Panc1 (cell line): ENCODE data around the gene APCDD1. TPM values are rescaled to one million over a fixed set of nuclear protein-coding genes. Genes with fewer than 3 reads are reported as not detected.
"Not testable (repeated sequence)": the region's sequence is repeated elsewhere in the genome, so short reads cannot be mapped to it uniquely, and the experiment has no call there.

Source experiments
- ATAC-seq: fragments of 200-7000 bp; cut with Tn5 transposase; 2 replicates; pipeline ENCODE4 v1.9.1; 2020; ENCODE audit warnings: mild to moderate bottlenecking, moderate library complexity
- BruUV-seq: library from RNA; stranded (reverse); fragments of 400-500 nt; replicated peaks from 2 replicates; lab custom pipeline; 2021; lab: Mats Ljungman, UMichigan
- CTCF ChIA-PET: fragments of 300-600 bp; sonication (Branson Sonifier 250); formaldehyde crosslinking; loops from one replicate; lab custom pipeline; 2022; ENCODE audit warnings: antibody characterized with exemption; lab: Charles Lee
- POLR2A ChIA-PET: fragments of 300-600 bp; sonication (Branson Sonifier 250); formaldehyde crosslinking; loops from one replicate; lab custom pipeline; 2022; ENCODE audit warnings: antibody characterized with exemption; lab: Charles Lee
- DNase-seq: peaks from one replicate; pipeline ENCODE4 v3.0.0-alpha.2; 2010; ENCODE audit warnings: low read depth, low spot score
- H3K27ac ChIP-seq: 2 replicates; pipeline ENCODE4 v1.5.1; 2011; ENCODE audit warnings: mild to moderate bottlenecking, low read length, inconsistent platforms
- H3K27me3 ChIP-seq: fragments of 200-500 bp; sonication (Bioruptor generic); 2 replicates; pipeline ENCODE4 v1.6.0; 2014; ENCODE audit warnings: low read length, inconsistent platforms; ENCODE audit not compliant: control insufficient read depth, insufficient read depth
- H3K36me3 ChIP-seq: fragments of 200-500 bp; sonication (Bioruptor generic); 2 replicates; pipeline ENCODE4 v1.5.1; 2014; ENCODE audit warnings: inconsistent platforms, mild to moderate bottlenecking, low read length, moderate library complexity; ENCODE audit not compliant: control insufficient read depth, insufficient read depth
- H3K4me1 ChIP-seq: 2 replicates; pipeline ENCODE4 v1.5.1; 2011; ENCODE audit warnings: inconsistent platforms, mild to moderate bottlenecking, low read length, moderate library complexity; ENCODE audit not compliant: control insufficient read depth, insufficient read depth
- H3K4me3 ChIP-seq, 2 experiments: 2 replicates each; pipeline ENCODE4 v1.5.1; 2011 to 2012; ENCODE audit warnings: low read depth in 2 of 2, low read length in 2 of 2, mild to moderate bottlenecking in 2 of 2, inconsistent platforms in 1 of 2, moderate library complexity in 1 of 2
- H3K9me3 ChIP-seq: fragments of 200-500 bp; sonication (Bioruptor generic); 2 replicates; pipeline ENCODE4 v1.5.1; 2014; ENCODE audit warnings: low read depth, mild to moderate bottlenecking, inconsistent platforms, low read length, moderate library complexity; ENCODE audit not compliant: control insufficient read depth, insufficient read depth
- POLR2AphosphoS5 ChIP-seq: IDR thresholded peaks from 2 replicates; pipeline ENCODE4 v1.6.1; 2012; ENCODE audit warnings: mild to moderate bottlenecking, low read depth, low read length, moderate library complexity
- SIN3A ChIP-seq: IDR thresholded peaks from 2 replicates; pipeline ENCODE4 v1.6.1; 2012; ENCODE audit warnings: low read depth, mild to moderate bottlenecking, low read length, moderate library complexity, borderline replicate concordance; ENCODE audit not compliant: insufficient read depth
- TCF7L2 ChIP-seq: IDR thresholded peaks from 2 replicates; pipeline ENCODE4 v1.6.1; 2011; ENCODE audit warnings: mild to moderate bottlenecking, low read depth, low read length, inconsistent platforms
- in situ Hi-C: cut with HindIII; loops from 2 replicates; pipeline ENCODE4 v1.10.0; 2016; ENCODE audit warnings: low sequenced_read_pairs, low pct_unique_long_range_greater_than_20kb
- intact Hi-C: fragments of 100-400 bp; cut with micrococcal nuclease; formaldehyde crosslinking; loops from one replicate; pipeline ENCODE4 v1.10.0; 2022; ENCODE audit not compliant: unreplicated experiment
- total RNA-seq: library from RNA; stranded (reverse); gene quantifications from one replicate; pipeline ENCODE4 v1.2.1, GENCODE V29; 2021; ENCODE audit not compliant: unreplicated experiment
- TF ChIP-seq, protein P1 (sequence below): fragments of 450-650 bp; IDR thresholded peaks from 2 replicates; pipeline ENCODE4 v1.5.1; 2017; ENCODE audit warnings: mild to moderate bottlenecking
- TF ChIP-seq, protein P2 (sequence below), 2 experiments: IDR thresholded peaks; 2 replicates each; pipeline ENCODE4 v1.6.1; 2011 to 2012; ENCODE audit warnings: low read depth in 2 of 2, control low read depth in 1 of 2, low read length in 1 of 2, mild to moderate bottlenecking in 1 of 2, moderate library complexity in 1 of 2; ENCODE audit not compliant: insufficient read depth in 1 of 2

The APCDD1 gene
- total RNA-seq, 1 experiment from 2014 or later: 0.36 TPM

GRCh38 chr18:10463741-10464140 is 9.3 kb downstream of the APCDD1 start:
- H3K27ac ChIP-seq: no peak overlapping the region
- H3K4me1 ChIP-seq: no peaks in the 10 kb centered on the region
- H3K9me3 ChIP-seq: no peaks in the 10 kb centered on the region
- DNase-seq (no peak), ATAC-seq (no peak)
- no TSS peak for BruUV-seq
- intact Hi-C loops (no loop called here), in situ Hi-C loops (no loop called here)
- TF ChIP-seq POLR2AphosphoS5 (no peak), TCF7L2 (no peak)
- no peak overlapping the region for H3K4me3 ChIP-seq
- no peaks in the 10 kb centered on the region for H3K36me3 ChIP-seq
- H3K27me3 ChIP-seq: peaks cover 20% of the 10 kb centered on the region
- ChIA-PET CTCF (no interaction called here), POLR2A (no interaction called here)

- H3K9me3 ChIP-seq, H3K27ac ChIP-seq, in situ Hi-C loops, POLR2A ChIA-PET, H3K36me3 ChIP-seq, H3K4me1 ChIP-seq, BruUV-seq, ATAC-seq, DNase-seq, CTCF ChIA-PET, H3K4me3 ChIP-seq, intact Hi-C loops: not testable (repeated sequence)
- peaks cover 19% of the 10 kb centered on the region for H3K27me3 ChIP-seq
Observed at GRCh38 chr18:10464161-10464648, 9.8 kb downstream of the APCDD1 start.

DNA sequence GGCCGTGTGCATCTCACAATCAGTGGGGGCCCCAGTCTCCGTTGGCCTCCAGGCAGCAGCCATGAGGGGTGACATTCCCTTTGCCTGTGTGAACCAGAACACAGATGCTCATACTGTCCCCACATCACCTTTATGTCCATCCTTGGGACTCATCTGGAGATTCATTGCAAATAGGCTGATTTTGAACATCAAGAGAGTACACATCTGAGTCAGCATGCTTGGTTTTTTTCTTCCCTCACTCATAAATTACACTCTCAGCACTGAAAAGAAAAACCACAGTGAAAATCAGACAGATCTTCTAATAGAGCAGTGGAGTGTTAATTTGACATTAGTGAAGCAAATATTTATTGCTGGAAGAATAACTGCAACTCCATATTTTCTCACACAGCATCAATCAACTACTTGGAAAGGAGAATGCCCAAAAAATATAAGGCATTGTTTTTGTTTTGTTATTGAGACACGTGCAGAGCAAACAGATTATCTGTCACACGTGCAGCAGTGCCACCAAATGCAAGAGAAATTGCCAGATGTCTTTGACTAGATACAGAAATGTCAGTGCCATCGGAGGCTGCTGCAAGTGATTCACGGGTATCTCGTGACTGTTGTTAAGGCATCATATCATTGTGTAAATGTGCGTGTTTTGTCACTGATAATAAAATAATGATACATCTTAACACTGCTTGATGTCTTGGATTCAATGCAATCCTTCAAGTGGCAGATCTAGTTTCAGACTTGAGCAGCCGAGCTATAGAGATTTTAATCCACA is 10.9 kb downstream of the APCDD1 start:
- no peaks in the 10 kb centered on the region for H3K9me3 ChIP-seq
- CTCF ChIA-PET: no interaction called here
- BruUV-seq: no TSS peak
- H3K4me3 ChIP-seq: no peak overlapping the region
- H3K27me3 ChIP-seq: peaks cover 16% of the 10 kb centered on the region
- no peak for ATAC-seq
- intact Hi-C loops (no loop called here), in situ Hi-C loops (no loop called here)
- H3K36me3 ChIP-seq: no peaks in the 10 kb centered on the region
- no peaks in the 10 kb centered on the region for H3K4me1 ChIP-seq
- POLR2A ChIA-PET: no interaction called here
- TF ChIP-seq SIN3A (no peak), POLR2AphosphoS5 (no peak), TCF7L2 (no peak)
- TF ChIP-seq, protein P1, sequence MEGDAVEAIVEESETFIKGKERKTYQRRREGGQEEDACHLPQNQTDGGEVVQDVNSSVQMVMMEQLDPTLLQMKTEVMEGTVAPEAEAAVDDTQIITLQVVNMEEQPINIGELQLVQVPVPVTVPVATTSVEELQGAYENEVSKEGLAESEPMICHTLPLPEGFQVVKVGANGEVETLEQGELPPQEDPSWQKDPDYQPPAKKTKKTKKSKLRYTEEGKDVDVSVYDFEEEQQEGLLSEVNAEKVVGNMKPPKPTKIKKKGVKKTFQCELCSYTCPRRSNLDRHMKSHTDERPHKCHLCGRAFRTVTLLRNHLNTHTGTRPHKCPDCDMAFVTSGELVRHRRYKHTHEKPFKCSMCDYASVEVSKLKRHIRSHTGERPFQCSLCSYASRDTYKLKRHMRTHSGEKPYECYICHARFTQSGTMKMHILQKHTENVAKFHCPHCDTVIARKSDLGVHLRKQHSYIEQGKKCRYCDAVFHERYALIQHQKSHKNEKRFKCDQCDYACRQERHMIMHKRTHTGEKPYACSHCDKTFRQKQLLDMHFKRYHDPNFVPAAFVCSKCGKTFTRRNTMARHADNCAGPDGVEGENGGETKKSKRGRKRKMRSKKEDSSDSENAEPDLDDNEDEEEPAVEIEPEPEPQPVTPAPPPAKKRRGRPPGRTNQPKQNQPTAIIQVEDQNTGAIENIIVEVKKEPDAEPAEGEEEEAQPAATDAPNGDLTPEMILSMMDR: no peak
- TF ChIP-seq, protein P2, sequence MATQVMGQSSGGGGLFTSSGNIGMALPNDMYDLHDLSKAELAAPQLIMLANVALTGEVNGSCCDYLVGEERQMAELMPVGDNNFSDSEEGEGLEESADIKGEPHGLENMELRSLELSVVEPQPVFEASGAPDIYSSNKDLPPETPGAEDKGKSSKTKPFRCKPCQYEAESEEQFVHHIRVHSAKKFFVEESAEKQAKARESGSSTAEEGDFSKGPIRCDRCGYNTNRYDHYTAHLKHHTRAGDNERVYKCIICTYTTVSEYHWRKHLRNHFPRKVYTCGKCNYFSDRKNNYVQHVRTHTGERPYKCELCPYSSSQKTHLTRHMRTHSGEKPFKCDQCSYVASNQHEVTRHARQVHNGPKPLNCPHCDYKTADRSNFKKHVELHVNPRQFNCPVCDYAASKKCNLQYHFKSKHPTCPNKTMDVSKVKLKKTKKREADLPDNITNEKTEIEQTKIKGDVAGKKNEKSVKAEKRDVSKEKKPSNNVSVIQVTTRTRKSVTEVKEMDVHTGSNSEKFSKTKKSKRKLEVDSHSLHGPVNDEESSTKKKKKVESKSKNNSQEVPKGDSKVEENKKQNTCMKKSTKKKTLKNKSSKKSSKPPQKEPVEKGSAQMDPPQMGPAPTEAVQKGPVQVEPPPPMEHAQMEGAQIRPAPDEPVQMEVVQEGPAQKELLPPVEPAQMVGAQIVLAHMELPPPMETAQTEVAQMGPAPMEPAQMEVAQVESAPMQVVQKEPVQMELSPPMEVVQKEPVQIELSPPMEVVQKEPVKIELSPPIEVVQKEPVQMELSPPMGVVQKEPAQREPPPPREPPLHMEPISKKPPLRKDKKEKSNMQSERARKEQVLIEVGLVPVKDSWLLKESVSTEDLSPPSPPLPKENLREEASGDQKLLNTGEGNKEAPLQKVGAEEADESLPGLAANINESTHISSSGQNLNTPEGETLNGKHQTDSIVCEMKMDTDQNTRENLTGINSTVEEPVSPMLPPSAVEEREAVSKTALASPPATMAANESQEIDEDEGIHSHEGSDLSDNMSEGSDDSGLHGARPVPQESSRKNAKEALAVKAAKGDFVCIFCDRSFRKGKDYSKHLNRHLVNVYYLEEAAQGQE (IDR thresholded peaks at IDR 0.05; ENCODE audit: insufficient read depth in 1 of 2, low read depth in 2 of 2, low read length in 1 of 2): no peak
- DNase-seq: no peak
- no peak overlapping the region for H3K27ac ChIP-seq
